NCI-H1105 (cell line): ENCODE results near the gene SLC24A1.
"Not testable (repeated sequence)": the region's sequence is repeated elsewhere in the genome, so short reads cannot be mapped to it uniquely, and the experiment has no call there.

Experiments
- DNase-seq: peaks from one replicate; lab custom pipeline; 2025; lab: John Stamatoyannopoulos, UW

SLC24A1 gene

GRCh38 chr15:65621638-65622037 is at the start of gene SLC24A1:
TSS of gene SLC24A1 (plus strand) at chr15:65621938. CDS start at chr15:65624081, 2,143 bp downstream.
- no peak for DNase-seq

GRCh38 chr15:65571971-65572370 is 49.8 kb upstream of the SLC24A1 start:
- DNase-seq = no peak

- DNase-seq = no peak
Measured at GRCh38 chr15:65576664-65577063, 45.1 kb upstream of the SLC24A1 start.

- no peak for DNase-seq
Measured at GRCh38 chr15:65577129-65577996, 44.4 kb upstream of the SLC24A1 start.

- no peak for DNase-seq
Measured at GRCh38 chr15:65578904-65579728, 42.6 kb upstream of the SLC24A1 start.

- no peak for DNase-seq
Measured at GRCh38 chr15:65579762-65580161, 42.0 kb upstream of the SLC24A1 start.

GRCh38 chr15:65580287-65580686 is 41.5 kb upstream of the SLC24A1 start:
- no peak for DNase-seq

GRCh38 chr15:65583701-65584100 is 38.0 kb upstream of the SLC24A1 start:
- DNase-seq = peak; percentile 18

- DNase-seq = no peak
Measured at GRCh38 chr15:65584241-65584640, 37.5 kb upstream of the SLC24A1 start.

GRCh38 chr15:65587094-65587493 is 34.6 kb upstream of the SLC24A1 start:
- DNase-seq = no peak

GRCh38 chr15:65595960-65596359 is 25.8 kb upstream of the SLC24A1 start:
- peak; percentile 24 for DNase-seq

GRCh38 chr15:65598468-65598867 is 23.3 kb upstream of the SLC24A1 start:
- DNase-seq = no peak

GRCh38 chr15:65599677-65600076 is 22.1 kb upstream of the SLC24A1 start:
- no peak for DNase-seq

- no peak for DNase-seq
Measured at GRCh38 chr15:65603134-65603533, 18.6 kb upstream of the SLC24A1 start.

GRCh38 chr15:65603559-65603958 is 18.2 kb upstream of the SLC24A1 start:
- no peak for DNase-seq

- peak; percentile 99 for DNase-seq
Measured at GRCh38 chr15:65610871-65611718, 10.6 kb upstream of the SLC24A1 start, which contains the start of gene INTS14. TSS of gene INTS14 (minus strand) at chr15:65611131. CDS start at chr15:65607380, 3,751 bp downstream.

GRCh38 chr15:65611888-65612615 is 9.7 kb upstream of the SLC24A1 start:
- no peak for DNase-seq

- DNase-seq = no peak
Measured at GRCh38 chr15:65612616-65612946, 9.2 kb upstream of the SLC24A1 start.

- DNase-seq = no peak
Measured at GRCh38 chr15:65612949-65613744, 8.6 kb upstream of the SLC24A1 start.

GRCh38 chr15:65615887-65616286 is 5.9 kb upstream of the SLC24A1 start:
- not testable (repeated sequence) for DNase-seq
